Smooth muscle cell (in vitro differentiated cells): ENCODE measurements around the gene EVI2A. TPM values are rescaled to one million over a fixed set of nuclear protein-coding genes. Genes with fewer than 3 reads are reported as not detected.
"Not testable (repeated sequence)": the region's sequence is repeated elsewhere in the genome, so short reads cannot be mapped to it uniquely, and the experiment has no call there.

Experiments used
- DNase-seq: peaks from one replicate; lab custom pipeline; 2025; ENCODE audit not compliant: unreplicated experiment; lab: John Stamatoyannopoulos, UW
- H2AFZ ChIP-seq: fragments of 200-600 bp; sonication (generic); 2 replicates; pipeline ENCODE4 v1.6.0; 2016; ENCODE audit warnings: antibody characterized with exemption, low read depth, mild to moderate bottlenecking
- H3F3A ChIP-seq: fragments of 200-600 bp; sonication (generic); 2 replicates; pipeline ENCODE4 v1.6.0; 2017; ENCODE audit warnings: antibody characterized with exemption, low read depth
- H3K27ac ChIP-seq: fragments of 200-600 bp; sonication (generic); 2 replicates; pipeline ENCODE4 v1.5.1; 2016; ENCODE audit warnings: low read depth, mild to moderate bottlenecking
- H3K27me3 ChIP-seq: fragments of 200-600 bp; sonication (generic); 2 replicates; pipeline ENCODE4 v1.6.1; 2016; ENCODE audit warnings: low read depth, mild to moderate bottlenecking
- H3K36me3 ChIP-seq: fragments of 200-600 bp; sonication (generic); 2 replicates; pipeline ENCODE4 v1.5.1; 2016; ENCODE audit warnings: low read depth
- H3K4me1 ChIP-seq: fragments of 200-600 bp; sonication (generic); 2 replicates; pipeline ENCODE4 v1.5.1; 2016; ENCODE audit warnings: low read depth
- H3K4me2 ChIP-seq: fragments of 200-600 bp; sonication (generic); 2 replicates; pipeline ENCODE4 v1.6.0; 2016; ENCODE audit warnings: mild to moderate bottlenecking
- H3K4me3 ChIP-seq: fragments of 200-600 bp; sonication (generic); 2 replicates; pipeline ENCODE4 v1.5.1; 2016; ENCODE audit warnings: mild to moderate bottlenecking
- H3K79me2 ChIP-seq: fragments of 200-600 bp; sonication (generic); 2 replicates; pipeline ENCODE4 v1.6.0; 2016; ENCODE audit warnings: low read depth, mild to moderate bottlenecking
- H3K9ac ChIP-seq: fragments of 200-600 bp; sonication (generic); 2 replicates; pipeline ENCODE4 v1.6.0; 2016; ENCODE audit warnings: low read depth
- H3K9me3 ChIP-seq: fragments of 200-600 bp; sonication (generic); replicated peaks from 2 replicates; pipeline ENCODE4 v1.5.1; 2016; ENCODE audit warnings: low read depth
- H4K20me1 ChIP-seq: fragments of 200-600 bp; sonication (generic); 2 replicates; pipeline ENCODE4 v1.6.0; 2016; ENCODE audit warnings: low read depth
- WGBS: methylation state at CpG from one replicate; pipeline ENCODE4 v1.1.7; 2016; ENCODE audit warnings: low lambda C conversion rate; 5-methylcytosine and 5-hydroxymethylcytosine counted together
- polyA plus RNA-seq: library from polyadenylated mRNA; unstranded; fragments of >200 nt; fragmentation: Nextera tagmentation; extraction: Ambion mirVana; gene quantifications from 2 replicates; pipeline ENCODE4 v1.2.1, GENCODE V29; 2016
- total RNA-seq: library from RNA; depleted of rRNA; stranded (reverse); fragments of >200 nt; gene quantifications from 2 replicates; pipeline ENCODE4 v1.2.3, GENCODE V29; 2014
- TF ChIP-seq, protein P1 (sequence below): fragments of 200-600 bp; sonication (generic); IDR thresholded peaks from 2 replicates; pipeline ENCODE4 v1.5.1; 2017; ENCODE audit warnings: borderline replicate concordance, mild to moderate bottlenecking, antibody characterized with exemption; ENCODE audit not compliant: insufficient read depth, poor library complexity, severe bottlenecking

Gene EVI2A
- total and polyA plus RNA-seq, 2 experiments from 2014 or later, result 0.33 TPM; not detected in 1

DNA sequence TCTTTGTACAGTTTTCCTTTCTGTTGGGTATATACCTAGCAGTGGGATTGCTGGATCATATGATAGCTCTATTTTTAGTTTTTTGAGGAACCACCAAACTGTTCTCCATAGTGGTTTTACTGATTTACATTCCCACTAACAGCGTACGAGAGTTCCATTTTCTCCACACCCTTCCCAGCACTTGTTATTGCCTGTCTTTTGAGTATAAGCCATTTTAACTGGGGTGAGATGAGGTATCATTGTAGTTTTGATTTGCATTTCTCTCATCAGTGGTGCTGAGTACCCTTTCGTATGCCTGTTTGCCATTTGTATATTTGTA, 6.7 kb downstream of the EVI2A start:
- peaks cover 2% of the 10 kb centered on the region for H3F3A ChIP-seq
- 92% methylated on average over 3 of the region's 3 CpGs for WGBS
- H3K27ac ChIP-seq, result no peak overlapping the region
- H3K9ac ChIP-seq, result no peak overlapping the region
- H4K20me1 ChIP-seq, result no peaks in the 10 kb centered on the region
- H3K4me1 ChIP-seq, result no peaks in the 10 kb centered on the region
- H3K4me2 ChIP-seq, result no peak overlapping the region
- DNase-seq, result no peak
- no peak overlapping the region for H2AFZ ChIP-seq
- no peaks in the 10 kb centered on the region for H3K79me2 ChIP-seq
- TF ChIP-seq, protein P1, sequence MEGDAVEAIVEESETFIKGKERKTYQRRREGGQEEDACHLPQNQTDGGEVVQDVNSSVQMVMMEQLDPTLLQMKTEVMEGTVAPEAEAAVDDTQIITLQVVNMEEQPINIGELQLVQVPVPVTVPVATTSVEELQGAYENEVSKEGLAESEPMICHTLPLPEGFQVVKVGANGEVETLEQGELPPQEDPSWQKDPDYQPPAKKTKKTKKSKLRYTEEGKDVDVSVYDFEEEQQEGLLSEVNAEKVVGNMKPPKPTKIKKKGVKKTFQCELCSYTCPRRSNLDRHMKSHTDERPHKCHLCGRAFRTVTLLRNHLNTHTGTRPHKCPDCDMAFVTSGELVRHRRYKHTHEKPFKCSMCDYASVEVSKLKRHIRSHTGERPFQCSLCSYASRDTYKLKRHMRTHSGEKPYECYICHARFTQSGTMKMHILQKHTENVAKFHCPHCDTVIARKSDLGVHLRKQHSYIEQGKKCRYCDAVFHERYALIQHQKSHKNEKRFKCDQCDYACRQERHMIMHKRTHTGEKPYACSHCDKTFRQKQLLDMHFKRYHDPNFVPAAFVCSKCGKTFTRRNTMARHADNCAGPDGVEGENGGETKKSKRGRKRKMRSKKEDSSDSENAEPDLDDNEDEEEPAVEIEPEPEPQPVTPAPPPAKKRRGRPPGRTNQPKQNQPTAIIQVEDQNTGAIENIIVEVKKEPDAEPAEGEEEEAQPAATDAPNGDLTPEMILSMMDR, result no peak
- no peaks in the 10 kb centered on the region for H3K9me3 ChIP-seq
- H3K36me3 ChIP-seq, result no peaks in the 10 kb centered on the region
- no peak overlapping the region for H3K4me3 ChIP-seq
- no peaks in the 10 kb centered on the region for H3K27me3 ChIP-seq

- no peak within 1 kb of the TSS for H3K4me2 ChIP-seq
- no peaks in the 10 kb centered on the region for H3K4me1 ChIP-seq
- 84% methylated on average over 3 of the region's 3 CpGs for WGBS
- H3F3A ChIP-seq, result no peaks in the 10 kb centered on the region
- H2AFZ ChIP-seq, result no peak within 1 kb of the TSS
- no peak within 1 kb of the TSS for H3K9ac ChIP-seq
- H3K79me2 ChIP-seq, result no peaks in the 10 kb centered on the region
- H3K27me3 ChIP-seq, result no peaks in the 10 kb centered on the region
- no peaks in the 10 kb centered on the region for H3K9me3 ChIP-seq
- H3K27ac ChIP-seq, result no peak within 1 kb of the TSS
- H3K4me3 ChIP-seq, result no peak within 1 kb of the TSS
- no peak for DNase-seq
- H3K36me3 ChIP-seq, result no peaks in the 10 kb centered on the region
- no peaks in the 10 kb centered on the region for H4K20me1 ChIP-seq
- TF ChIP-seq, protein P1, result no peak
Measured at GRCh38 chr17:31313982-31314781, 7.2 kb downstream of the EVI2A start, which contains the start of gene EVI2B. TSS of gene EVI2B (minus strand) at chr17:31314054. CDS start at chr17:31305609, 8,445 bp downstream.

GRCh38 chr17:31312223-31312622, 9.2 kb downstream of the EVI2A start:
- not testable (repeated sequence) for H3K36me3 ChIP-seq, H4K20me1 ChIP-seq, H3F3A ChIP-seq, H3K9ac ChIP-seq, H3K4me1 ChIP-seq, DNase-seq, H3K4me2 ChIP-seq, H3K9me3 ChIP-seq, H3K4me3 ChIP-seq, H3K79me2 ChIP-seq, H3K27ac ChIP-seq, H2AFZ ChIP-seq, H3K27me3 ChIP-seq
- 83% methylated on average over 7 of the region's 7 CpGs for WGBS

DNA sequence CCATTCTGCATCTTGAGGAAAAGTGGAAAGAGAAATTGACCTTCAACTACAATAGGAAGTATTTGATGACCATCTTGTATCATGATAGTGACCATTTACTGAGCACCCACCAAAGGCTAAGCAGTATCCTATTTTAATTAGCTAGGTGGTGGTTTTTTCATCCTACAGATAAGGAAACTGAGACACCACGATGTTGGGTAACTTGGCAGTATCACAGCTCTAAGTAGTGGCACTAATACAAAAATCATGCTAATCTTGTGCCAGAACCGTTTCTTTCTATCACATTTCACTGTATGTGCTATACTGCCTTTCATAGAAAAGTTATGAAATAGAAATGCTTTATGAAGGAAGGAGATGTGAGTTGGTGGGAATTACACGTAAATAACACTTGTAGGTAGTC, 9.9 kb downstream of the EVI2A start:
- H3K27ac ChIP-seq, result no peak overlapping the region
- DNase-seq, result no peak
- no peak overlapping the region for H3K9ac ChIP-seq
- H3K79me2 ChIP-seq, result no peaks in the 10 kb centered on the region
- H3K4me3 ChIP-seq, result no peak overlapping the region
- no peaks in the 10 kb centered on the region for H3K27me3 ChIP-seq
- TF ChIP-seq, protein P1, result no peak
- 97% methylated on average over 3 of the region's 3 CpGs for WGBS
- H3K4me1 ChIP-seq, result no peaks in the 10 kb centered on the region
- H2AFZ ChIP-seq, result no peak overlapping the region
- no peaks in the 10 kb centered on the region for H3K9me3 ChIP-seq
- H3K36me3 ChIP-seq, result no peaks in the 10 kb centered on the region
- no peaks in the 10 kb centered on the region for H4K20me1 ChIP-seq
- no peaks in the 10 kb centered on the region for H3F3A ChIP-seq
- H3K4me2 ChIP-seq, result no peak overlapping the region
